Measurements from ENCODE around the gene IQCM.

- TF ChIP-seq EED (IDR thresholded peaks at IDR 0.05; ENCODE audit: low read depth) (no peak), CUX1 (IDR thresholded peaks at IDR 0.05; ENCODE audit: insufficient replicate concordance, low read depth, low read length) (no peak), MAX (IDR thresholded peaks at IDR 0.05; ENCODE audit: low read depth, low read length) (no peak), NFYB (IDR thresholded peaks at IDR 0.05; ENCODE audit: insufficient read depth, low read depth, low read length) (no peak), CTCF (IDR thresholded peaks at IDR 0.05 in 2 of 3, conservative IDR thresholded peaks at IDR 0.05 in 1 of 3; ENCODE audit: control insufficient read depth in 2 of 3, extremely low read depth in 1 of 3, insufficient read depth in 1 of 3, low read depth in 3 of 3, low read length in 3 of 3) (no peak), CEBPZ (IDR thresholded peaks at IDR 0.05; ENCODE audit: low read depth, low read length) (no peak), EZH2 (IDR thresholded peaks at IDR 0.05; ENCODE audit: borderline replicate concordance, control insufficient read depth, low read depth, low read length) (no peak), GATAD2B (conservative IDR thresholded peaks at IDR 0.05; ENCODE audit: low read depth) (no peak), KDM1A (IDR thresholded peaks at IDR 0.05; ENCODE audit: borderline replicate concordance) (no peak), POLR2AphosphoS5 (IDR thresholded peaks at IDR 0.05; ENCODE audit: low read length) (no peak), POLR2A (IDR thresholded peaks at IDR 0.05; ENCODE audit: low read depth, low read length) (no peak), HDAC6 (IDR thresholded peaks at IDR 0.05; ENCODE audit: unreplicated experiment) (no peak), ZBED1 (IDR thresholded peaks at IDR 0.05; ENCODE audit: borderline replicate concordance) (no peak), SPI1 (IDR thresholded peaks at IDR 0.05; ENCODE audit: borderline replicate concordance, insufficient read depth, low read depth, low read length) (no peak)
These were observed 260.5 kb downstream of the IQCM start for GRCh38 chr4:149555146-149555545.
